Stomach (tissue), 9 donors: ENCODE results near the gene THAP12. TPM values are rescaled to one million over a fixed set of nuclear protein-coding genes. Genes with fewer than 3 reads are reported as not detected.
"Not testable (repeated sequence)": the region's sequence is repeated elsewhere in the genome, so short reads cannot be mapped to it uniquely, and the experiment has no call there.

Source experiments
- DNase-seq, 2 donors: peaks; one replicate each; pipeline versions ENCODE4 v3.0.0 to v3.0.0-alpha.2; 2013 to 2019
- H3K27ac ChIP-seq, 5 donors: fragments of 200-600 bp in 4 of 5; sonication (generic) in 4 of 5; one replicate each; pipeline ENCODE4 v1.5.1; 2013 to 2019; ENCODE audit warnings: mild to moderate bottlenecking in 1 of 5, moderate library complexity in 1 of 5
- H3K27me3 ChIP-seq, 3 donors: fragments of 200-600 bp; sonication (generic); one replicate each; pipeline ENCODE4 v1.5.1; 2017 to 2019; ENCODE audit warnings: mixed run types in 1 of 3
- H3K36me3 ChIP-seq, 4 donors: fragments of 200-600 bp; sonication (generic); 1 replicate in 3 of 4; 2 replicates in 1 of 4; pipeline ENCODE4 v1.5.1; 2016 to 2019
- H3K4me1 ChIP-seq, 4 donors: fragments of 200-600 bp; sonication (generic); one replicate each; pipeline ENCODE4 v1.5.1; 2016 to 2019
- H3K4me3 ChIP-seq, 4 donors: fragments of 200-600 bp; sonication (generic) in 3 of 4; one replicate each; pipeline ENCODE4 v1.5.1; 2016 to 2019; ENCODE audit warnings: mild to moderate bottlenecking in 1 of 4
- H3K9me3 ChIP-seq, 4 donors: fragments of 200-600 bp; sonication (generic); one replicate each; pipeline ENCODE4 v1.5.1; 2016 to 2019
- CTCF ChIP-seq, 7 experiments: fragments of 450-650 bp in 4 of 7; fragments of 200-600 bp in 3 of 7; sonication (generic) in 3 of 7; IDR thresholded peaks; one replicate each; pipeline ENCODE4 v1.5.1; 2016 to 2019; ENCODE audit warnings: antibody characterized with exemption in 7 of 7, control low read depth in 2 of 7, mild to moderate bottlenecking in 1 of 7
- EP300 ChIP-seq: sonication (generic); formaldehyde crosslinking; IDR thresholded peaks from one replicate; pipeline ENCODE4 v1.6.1; 2017; ENCODE audit warnings: antibody characterized with exemption
- POLR2A ChIP-seq, 4 donors: fragments of 450-650 bp; IDR thresholded peaks; one replicate each; pipeline ENCODE4 v1.6.1; 2016; ENCODE audit warnings: antibody characterized with exemption in 4 of 4, control low read depth in 2 of 4, mild to moderate bottlenecking in 1 of 4, moderate library complexity in 1 of 4
- POLR2AphosphoS5 ChIP-seq, 3 donors: sonication (generic); formaldehyde crosslinking; IDR thresholded peaks; one replicate each; pipeline ENCODE4 v1.6.1; 2016; ENCODE audit warnings: antibody characterized with exemption in 3 of 3
- WGBS, 5 donors: extraction: QIAGEN DNeasy Blood & Tissue Kit in 3 of 5; methylation state at CpG; one replicate each; pipeline versions ENCODE4 v1.1.5 to v1.1.7; 2013 to 2018; 5-methylcytosine and 5-hydroxymethylcytosine counted together
- intact Hi-C: fragments of 100-400 bp; cut with DNase I; formaldehyde crosslinking; loops from one replicate; pipeline ENCODE4 v1.15.1; 2023; ENCODE audit warnings: low total_unique reads
- polyA plus RNA-seq, 3 donors: library from polyadenylated mRNA; stranded (reverse); fragments of 200-250 nt; gene quantifications; one replicate each; pipeline ENCODE4 v1.2.3, GENCODE V29; 2013
- total RNA-seq, 5 donors: library from RNA; depleted of rRNA; stranded (reverse); fragments of >200 nt; gene quantifications; one replicate each; pipeline versions ENCODE4 v1.1.0 to v1.2.3, GENCODE V29; 2014 to 2016
- donor health status: healthy with polysubstance abuse.
- donor health status: Bipolar disorder and iron deficiency.
- donor health status: healthy.

Gene THAP12
- total and polyA plus RNA-seq, 8 donors: 10.7 to 74.0 (median 25.2) TPM

GRCh38 chr11:76320929-76321328 lies 60.0 kb downstream of the THAP12 start:
- Histone ChIP-seq H3K36me3 (no peaks in the 10 kb centered on the region), H3K27ac (no peak overlapping the region), H3K27me3 (peaks cover 0 to 48% (median 20%) of the 10 kb centered on the region in 3 donors), H3K4me3 (no peak overlapping the region), H3K9me3 (no peaks in the 10 kb centered on the region), H3K4me1 (peaks cover 8 to 11% (median 10%) of the 10 kb centered on the region in 4 donors)
- TF ChIP-seq POLR2A (IDR thresholded peaks at IDR 0.05) (no peak), CTCF (IDR thresholded peaks at IDR 0.05) (no peak), EP300 (no peak), POLR2AphosphoS5 (IDR thresholded peaks at IDR 0.05) (no peak)
- no peak for DNase-seq
- intact Hi-C loops: no loop called here
- 80 to 86% (median 83%) methylated on average over 6 of the region's 6 CpGs for WGBS, 5 donors

- not testable (repeated sequence) for H3K4me3 ChIP-seq, H3K27ac ChIP-seq, DNase-seq, H3K36me3 ChIP-seq, H3K9me3 ChIP-seq
- peaks cover 0 to 48% (median 20%) of the 10 kb centered on the region in 3 donors for H3K27me3 ChIP-seq
- intact Hi-C loops: loop anchor here (2.0 to 10.0 kb wide), 2 partner anchors 113 to 425 kb away; partner anchors contain the start of gene WNT11
- 68 to 87% (median 79%) methylated on average over 5 of the region's 5 CpGs for WGBS, 5 donors
- H3K4me1 ChIP-seq: peaks cover 8 to 11% (median 10%) of the 10 kb centered on the region in 4 donors
These were observed 61.1 kb downstream of the THAP12 start for GRCh38 chr11:76319798-76320197.

GRCh38 chr11:76318744-76319384 lies 62.1 kb downstream of the THAP12 start:
- H3K36me3 ChIP-seq: no peaks in the 10 kb centered on the region
- H3K27ac ChIP-seq: no peak overlapping the region
- H3K27me3 ChIP-seq: peaks cover 0 to 48% (median 20%) of the 10 kb centered on the region in 3 donors
- DNase-seq: peak; percentile 90 to 93
- no peak for TF ChIP-seq POLR2AphosphoS5 (IDR thresholded peaks at IDR 0.05)
- peak in 5 of 7 experiments; percentile 82 to 93 (median 90) for TF ChIP-seq CTCF (IDR thresholded peaks at IDR 0.05)
- no peak for TF ChIP-seq POLR2A (IDR thresholded peaks at IDR 0.05)
- no peak for TF ChIP-seq EP300
- no peak overlapping the region for H3K4me3 ChIP-seq
- peaks cover 8 to 11% (median 10%) of the 10 kb centered on the region in 4 donors for H3K4me1 ChIP-seq
- intact Hi-C loops: loop anchor here (2.0 to 10.0 kb wide), 2 partner anchors 112 to 424 kb away; partner anchors contain the start of gene WNT11
- WGBS, 5 donors: 4 to 8% (median 7%) methylated on average over 5 to 7 of the region's 7 CpGs
- no peaks in the 10 kb centered on the region for H3K9me3 ChIP-seq

GRCh38 chr11:76317296-76317695 lies 63.6 kb downstream of the THAP12 start:
- Histone ChIP-seq H3K4me3 (no peak overlapping the region), H3K27me3 (peaks cover 0 to 38% (median 14%) of the 10 kb centered on the region in 3 donors), H3K36me3 (no peaks in the 10 kb centered on the region), H3K4me1 (peaks cover 8 to 9% (median 8%) of the 10 kb centered on the region in 4 donors), H3K9me3 (no peaks in the 10 kb centered on the region), H3K27ac (no peak overlapping the region)
- WGBS, 5 donors: 59 to 77% (median 67%) methylated on average over 2 to 3 of the region's 3 CpGs
- no peak for DNase-seq
- TF ChIP-seq CTCF (IDR thresholded peaks at IDR 0.05) (no peak), POLR2AphosphoS5 (IDR thresholded peaks at IDR 0.05) (no peak), POLR2A (IDR thresholded peaks at IDR 0.05) (no peak), EP300 (no peak)
- intact Hi-C loops: loop anchor here (10.0 kb wide), 1 partner anchor 422 kb away; no protein-coding TSS in a partner anchor

GRCh38 chr11:76316726-76317125 lies 64.2 kb downstream of the THAP12 start:
- H3K4me3 ChIP-seq: no peak overlapping the region
- H3K4me1 ChIP-seq: peaks cover 2 to 3% (median 3%) of the 10 kb centered on the region in 4 donors
- no peaks in the 10 kb centered on the region for H3K9me3 ChIP-seq
- DNase-seq: no peak
- intact Hi-C loops: loop anchor here (10.0 kb wide), 1 partner anchor 422 kb away; no protein-coding TSS in a partner anchor
- no peaks in the 10 kb centered on the region for H3K36me3 ChIP-seq
- 69 to 88% (median 77%) methylated on average over 3 of the region's 3 CpGs for WGBS, 5 donors
- TF ChIP-seq POLR2AphosphoS5 (IDR thresholded peaks at IDR 0.05) (no peak), CTCF (IDR thresholded peaks at IDR 0.05) (no peak), EP300 (no peak), POLR2A (IDR thresholded peaks at IDR 0.05) (no peak)
- H3K27me3 ChIP-seq: peaks cover 0 to 33% (median 8%) of the 10 kb centered on the region in 3 donors
- H3K27ac ChIP-seq: no peak overlapping the region
